Right atrium auricular region (tissue), 2 donors: ENCODE results near the gene VAMP5. TPM values are rescaled to one million over a fixed set of nuclear protein-coding genes. Genes with fewer than 3 reads are reported as not detected.

Experiments used
- DNase-seq: peaks from one replicate; pipeline ENCODE4 v3.0.0-alpha.2; 2019; ENCODE audit warnings: low spot score
- H3K27ac ChIP-seq, 2 donors: fragments of 200-600 bp; sonication (generic); 1 replicate in 1 of 2; 2 replicates in 1 of 2; pipeline ENCODE4 v1.5.1; 2016 to 2019
- H3K27me3 ChIP-seq, 2 donors: fragments of 200-600 bp; sonication (generic); one replicate each; pipeline versions ENCODE4 v1.5.1 to v1.6.0; 2017 to 2019
- H3K36me3 ChIP-seq: fragments of 200-600 bp; sonication (generic); one replicate; pipeline ENCODE4 v1.5.1; 2016
- H3K4me1 ChIP-seq, 2 donors: fragments of 200-600 bp; sonication (generic); one replicate each; pipeline versions ENCODE4 v1.5.1 to v1.6.0; 2017 to 2019
- H3K4me3 ChIP-seq, 2 donors: fragments of 200-600 bp; sonication (generic); 1 replicate in 1 of 2; 2 replicates in 1 of 2; pipeline ENCODE4 v1.5.1; 2017 to 2019; ENCODE audit warnings: mild to moderate bottlenecking in 1 of 2, moderate library complexity in 1 of 2
- H3K9me3 ChIP-seq, 2 donors: fragments of 200-600 bp; sonication (generic); one replicate each; pipeline ENCODE4 v1.5.1; 2019
- CTCF ChIP-seq, 2 donors: fragments of 200-600 bp; sonication (generic); IDR thresholded peaks; one replicate each; pipeline ENCODE4 v1.5.1; 2019; ENCODE audit warnings: antibody characterized with exemption in 2 of 2
- total RNA-seq, 2 donors: library from RNA; depleted of rRNA; stranded (reverse); fragments of >200 nt; gene quantifications; one replicate each; pipeline ENCODE4 v1.1.0, GENCODE V29; 2016

The VAMP5 gene
- total RNA-seq, 2 donors from 2014 or later: 37.2 to 61.7 TPM

- TF ChIP-seq CTCF (IDR thresholded peaks at IDR 0.05): no peak
- H3K27ac ChIP-seq: peak overlapping the region; percentile 88 to 90
- peaks cover 12% of the 10 kb centered on the region for H3K36me3 ChIP-seq
- no peak for DNase-seq
- H3K4me3 ChIP-seq: no peak overlapping the region
- H3K4me1 ChIP-seq: peaks cover 0 to 77% of the 10 kb centered on the region in 2 donors
- H3K27me3 ChIP-seq: no peaks in the 10 kb centered on the region
- H3K9me3 ChIP-seq: no peaks in the 10 kb centered on the region
Measured at GRCh38 chr2:85604568-85605339, 20.5 kb downstream of the VAMP5 start.

- Histone ChIP-seq H3K4me1 (peaks cover 0 to 86% of the 10 kb centered on the region in 2 donors), H3K9me3 (no peaks in the 10 kb centered on the region), H3K27ac (peak overlapping the region; percentile 88 to 90), H3K36me3 (peaks cover 12% of the 10 kb centered on the region), H3K4me3 (no peak overlapping the region), H3K27me3 (no peaks in the 10 kb centered on the region)
- no peak for DNase-seq
- TF ChIP-seq CTCF (IDR thresholded peaks at IDR 0.05): no peak
Measured at GRCh38 chr2:85605406-85606115, 21.3 kb downstream of the VAMP5 start.

DNA sequence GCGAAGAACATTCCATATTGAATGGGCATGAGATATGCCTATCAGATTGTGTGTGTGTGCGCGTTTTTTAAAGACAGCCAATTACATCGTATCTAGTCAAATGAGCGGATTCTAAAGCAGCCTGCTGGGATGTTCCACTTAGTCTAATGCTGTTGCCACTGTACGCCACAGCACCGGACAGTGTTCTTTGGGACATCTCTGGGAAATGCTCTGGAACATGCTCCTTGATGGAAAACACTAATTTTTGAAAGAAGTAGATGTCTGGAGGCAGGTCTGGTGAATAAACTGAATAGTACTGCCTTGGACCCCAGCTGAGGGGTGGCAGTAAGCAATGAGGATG is 21.9 kb downstream of the VAMP5 start:
- DNase-seq: no peak
- H3K27me3 ChIP-seq: no peaks in the 10 kb centered on the region
- H3K27ac ChIP-seq: peak overlapping the region; percentile 88 to 90
- H3K36me3 ChIP-seq: peaks cover 12% of the 10 kb centered on the region
- no peak overlapping the region for H3K4me3 ChIP-seq
- H3K4me1 ChIP-seq: peaks cover 0 to 86% of the 10 kb centered on the region in 2 donors
- H3K9me3 ChIP-seq: no peaks in the 10 kb centered on the region
- no peak for TF ChIP-seq CTCF (IDR thresholded peaks at IDR 0.05)

DNA sequence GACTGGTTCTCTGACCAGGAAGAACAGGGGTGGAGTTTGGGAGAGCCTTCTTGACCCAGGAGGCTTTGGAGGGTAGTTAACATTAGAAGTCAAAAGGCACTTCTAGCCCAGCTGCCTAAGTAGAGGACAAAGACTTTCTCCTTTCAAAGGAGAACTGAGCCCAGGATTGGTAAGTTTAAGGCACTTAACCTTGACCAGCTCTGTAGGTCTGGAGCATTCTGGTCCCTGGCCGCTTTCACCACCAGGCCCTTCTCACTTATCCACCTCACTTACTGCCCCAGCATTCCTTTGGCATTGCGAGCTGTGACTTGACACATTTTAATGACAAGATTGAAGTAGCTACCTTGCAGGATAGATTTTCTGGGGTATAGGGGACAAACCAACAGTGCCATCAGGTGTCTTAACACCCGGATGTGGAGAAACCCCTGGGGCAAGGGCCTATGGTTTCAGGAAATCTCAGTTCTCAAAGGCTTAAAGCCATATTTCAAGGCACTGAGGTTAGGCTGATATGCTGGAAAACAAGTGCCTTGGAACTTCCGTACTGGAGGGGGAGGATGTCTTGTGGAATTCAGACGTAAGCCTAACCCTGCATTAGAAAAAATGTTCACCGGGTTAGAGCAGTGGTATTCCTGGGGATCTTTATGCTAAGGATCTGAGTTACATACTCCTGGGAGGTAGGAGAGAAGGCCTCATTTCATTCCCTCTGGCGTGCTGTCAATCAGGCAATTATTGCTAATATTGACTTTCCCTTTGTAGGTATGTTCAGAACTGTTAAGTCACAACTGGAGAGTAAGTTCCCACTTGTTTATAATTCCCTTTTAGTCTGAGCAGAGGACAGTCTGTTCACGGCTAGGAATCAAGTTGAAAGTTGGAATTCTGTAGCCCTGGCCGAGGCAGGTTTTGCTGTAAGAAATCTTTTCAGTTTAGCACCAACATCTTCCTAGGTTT is 23.3 kb downstream of the VAMP5 start:
- Histone ChIP-seq H3K27me3 (no peaks in the 10 kb centered on the region), H3K27ac (peak overlapping the region; percentile 50 to 90), H3K4me1 (peaks cover 0 to 86% of the 10 kb centered on the region in 2 donors), H3K36me3 (peaks cover 12% of the 10 kb centered on the region), H3K4me3 (no peak overlapping the region), H3K9me3 (no peaks in the 10 kb centered on the region)
- DNase-seq: no peak
- no peak for TF ChIP-seq CTCF (IDR thresholded peaks at IDR 0.05)

DNA sequence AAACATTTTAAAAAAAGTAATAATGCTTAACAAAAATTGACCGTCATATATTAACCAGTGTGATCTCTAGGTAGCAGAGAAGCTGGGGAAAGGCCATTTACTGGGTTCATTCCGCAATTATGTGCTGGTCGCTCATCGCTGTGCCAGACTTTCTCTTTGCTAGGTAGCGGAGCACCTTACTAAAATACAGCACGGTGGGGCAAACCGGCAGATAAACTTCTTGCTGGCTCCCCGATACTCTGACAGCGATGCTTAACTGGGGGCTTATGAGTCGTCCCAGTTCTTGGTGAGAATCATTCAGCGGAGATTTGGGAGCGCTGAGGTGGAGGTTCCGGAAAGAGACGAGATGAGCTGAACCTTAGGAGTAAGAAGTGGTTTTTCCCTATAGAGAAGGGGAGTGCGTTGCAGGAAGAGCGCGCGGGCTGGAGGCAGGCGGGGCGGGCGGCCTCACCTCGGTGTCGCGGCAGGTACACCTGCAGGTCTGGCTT is 27.0 kb downstream of the VAMP5 start:
- peak overlapping the region; percentile 86 to 90 for H3K27ac ChIP-seq
- H3K4me1 ChIP-seq: peaks cover 0 to 54% of the 10 kb centered on the region in 2 donors
- H3K9me3 ChIP-seq: no peaks in the 10 kb centered on the region
- no peak for DNase-seq
- H3K27me3 ChIP-seq: no peaks in the 10 kb centered on the region
- H3K36me3 ChIP-seq: peaks cover 12% of the 10 kb centered on the region
- no peak for TF ChIP-seq CTCF (IDR thresholded peaks at IDR 0.05)
- H3K4me3 ChIP-seq: peak overlapping the region; percentile 94 to 97
